A673 (cell line): ENCODE measurements around the gene KDM3B. TPM values are rescaled to one million over a fixed set of nuclear protein-coding genes. Genes with fewer than 3 reads are reported as not detected.

Experiments used
- BruUV-seq: library from RNA; stranded (reverse); fragments of 400-500 nt; replicated peaks from 2 replicates; lab custom pipeline; 2021; lab: Mats Ljungman, UMichigan
- CTCF ChIA-PET: fragments of 300-600 bp; sonication (Branson Sonifier 250); formaldehyde crosslinking; loops from one replicate; lab custom pipeline; 2022; ENCODE audit warnings: antibody characterized with exemption; lab: Charles Lee
- POLR2A ChIA-PET: fragments of 300-600 bp; sonication (Branson Sonifier 250); formaldehyde crosslinking; loops from one replicate; lab custom pipeline; 2022; ENCODE audit warnings: antibody characterized with exemption; ENCODE audit not compliant: low non-redundant PET; lab: Charles Lee
- DNase-seq: peaks from one replicate; pipeline ENCODE4 v3.0.0-alpha.2; 2015; ENCODE audit warnings: low spot score
- H3K27ac ChIP-seq: fragments of 200-600 bp; sonication (generic); 2 replicates; pipeline ENCODE4 v1.5.1; 2016; ENCODE audit warnings: mixed run types, low read depth, mild to moderate bottlenecking, mixed read lengths, antibody characterized with exemption, low read length; ENCODE audit not compliant: poor library complexity, severe bottlenecking
- H3K27me3 ChIP-seq: fragments of 200-600 bp; sonication (generic); replicated peaks from 2 replicates; pipeline ENCODE4 v1.6.1; 2017; ENCODE audit warnings: mixed run types, low read depth, mild to moderate bottlenecking, mixed read lengths, antibody characterized with exemption, low read length; ENCODE audit not compliant: insufficient read depth, poor library complexity
- H3K36me3 ChIP-seq: fragments of 200-600 bp; sonication (generic); 2 replicates; pipeline ENCODE4 v1.6.1; 2016; ENCODE audit warnings: mixed run types, mild to moderate bottlenecking, mixed read lengths, antibody characterized with exemption, low read length; ENCODE audit not compliant: insufficient read depth, poor library complexity, severe bottlenecking
- H3K4me1 ChIP-seq: fragments of 200-600 bp; sonication (generic); 2 replicates; pipeline ENCODE4 v1.6.1; 2017; ENCODE audit warnings: mixed run types, mild to moderate bottlenecking, mixed read lengths, antibody characterized with exemption, low read length; ENCODE audit not compliant: insufficient read depth, poor library complexity, severe bottlenecking
- H3K4me3 ChIP-seq: fragments of 200-600 bp; sonication (generic); 2 replicates; pipeline ENCODE4 v1.5.1; 2016; ENCODE audit warnings: low read depth, mixed run types, mild to moderate bottlenecking, mixed read lengths, low read length; ENCODE audit not compliant: poor library complexity, severe bottlenecking
- H3K9me3 ChIP-seq: fragments of 200-600 bp; sonication (generic); 2 replicates; pipeline ENCODE4 v1.6.1; 2016; ENCODE audit warnings: mixed run types, low read depth, mild to moderate bottlenecking, mixed read lengths, antibody characterized with exemption, low read length; ENCODE audit not compliant: poor library complexity, severe bottlenecking
- CTCF ChIP-seq: fragments of 300-800, 200-600 bp; sonication (generic); conservative IDR thresholded peaks from 2 replicates; pipeline ENCODE4 v1.5.1; 2017; ENCODE audit warnings: low read depth, mild to moderate bottlenecking, antibody characterized with exemption, low read length, moderate library complexity, mixed read lengths
- EZH2 ChIP-seq: fragments of 200-600 bp; sonication (generic); IDR thresholded peaks from 2 replicates; pipeline ENCODE4 v1.6.1; 2017; ENCODE audit warnings: borderline replicate concordance, low read depth, mild to moderate bottlenecking, mixed read lengths, antibody characterized with exemption, low read length; ENCODE audit not compliant: poor library complexity, severe bottlenecking
- intact Hi-C: fragments of 100-400 bp; cut with micrococcal nuclease; formaldehyde crosslinking; loops from one replicate; pipeline ENCODE4 v1.10.0; 2022; ENCODE audit not compliant: unreplicated experiment
- total RNA-seq: library from RNA; stranded (reverse); gene quantifications from 2 replicates; pipeline ENCODE4 v1.2.3, GENCODE V29; 2021

The KDM3B gene
- total RNA-seq, 1 experiment from 2014 or later = 62.1 TPM

- POLR2A ChIA-PET = no interaction called here
- DNase-seq = no peak
These were observed 2.0 kb upstream of the KDM3B start for GRCh38 chr5:138350563-138350890.

GRCh38 chr5:138351056-138351455, 1.4 kb upstream of the KDM3B start:
- no peaks in the 10 kb centered on the region for H3K27me3 ChIP-seq
- no peak for DNase-seq
- TF ChIP-seq EZH2 (no peak), CTCF (no peak)
- intact Hi-C loops = no loop called here
- POLR2A ChIA-PET = no interaction called here
- H3K4me1 ChIP-seq = peaks cover 14% of the 10 kb centered on the region
- H3K9me3 ChIP-seq = peaks cover 7% of the 10 kb centered on the region
- peaks cover 23% of the 10 kb centered on the region for H3K36me3 ChIP-seq
- H3K4me3 ChIP-seq = no peak overlapping the region
- no peak overlapping the region for H3K27ac ChIP-seq
- BruUV-seq = no TSS peak
- CTCF ChIA-PET = no interaction called here

More at GRCh38 chr5:138350563-138350890, 2.0 kb upstream of the KDM3B start:
- CTCF ChIA-PET = no interaction called here
- no TSS peak for BruUV-seq
- Histone ChIP-seq H3K4me3 (no peak overlapping the region), H3K4me1 (peaks cover 14% of the 10 kb centered on the region), H3K36me3 (peaks cover 29% of the 10 kb centered on the region), H3K27ac (no peak overlapping the region), H3K9me3 (peaks cover 7% of the 10 kb centered on the region), H3K27me3 (no peaks in the 10 kb centered on the region)
- TF ChIP-seq EZH2 = no peak
- TF ChIP-seq CTCF = no peak
- intact Hi-C loops = no loop called here

GRCh38 chr5:138351517-138351916, 968 bp upstream of the KDM3B start:
- ChIA-PET POLR2A (interaction anchor here (1.1 kb wide), 1 partner anchor 12 kb away, joined by 10 read pairs; no protein-coding TSS in a partner anchor), CTCF (interaction anchor here (1.0 to 1.3 kb wide), 2 partner anchors 14 to 152 kb away, joined by 3 to 8 read pairs; partner anchors contain the start of gene FAM53C)
- H3K4me3 ChIP-seq = no peak overlapping the region
- H3K27me3 ChIP-seq = no peaks in the 10 kb centered on the region
- BruUV-seq = no TSS peak
- TF ChIP-seq EZH2 = no peak
- no peak for TF ChIP-seq CTCF
- intact Hi-C loops = no loop called here
- DNase-seq = no peak
- peaks cover 21% of the 10 kb centered on the region for H3K36me3 ChIP-seq
- peaks cover 7% of the 10 kb centered on the region for H3K9me3 ChIP-seq
- peaks cover 14% of the 10 kb centered on the region for H3K4me1 ChIP-seq
- H3K27ac ChIP-seq = no peak overlapping the region
